HEK293 (cell line): Measurements from ENCODE around the gene TPGS2.

Source experiments
- CTCF ChIA-PET: fragments of 350-600 bp; formaldehyde crosslinking; extraction: SDS; loops from one replicate; lab custom pipeline; 2021; ENCODE audit warnings: antibody characterized with exemption; lab: Yijun Ruan, JAX
- POLR2A ChIA-PET: fragments of 300-600 bp; formaldehyde crosslinking; extraction: SDS; loops from one replicate; lab custom pipeline; 2020; ENCODE audit warnings: antibody characterized with exemption, inconsistent platforms; lab: Yijun Ruan, JAX
- H3K27ac ChIP-seq: fragments of 200-500 bp; sonication (Bioruptor generic); 2 replicates; pipeline ENCODE4 v1.5.1; 2014; ENCODE audit warnings: low read depth, low read length, control low read depth, inconsistent platforms; ENCODE audit errors: extremely low read depth
- H3K36me3 ChIP-seq, 2 experiments: fragments of 200-500 bp in 1 of 2; sonication (Bioruptor generic) in 1 of 2; 1 replicate in 1 of 2; 2 replicates in 1 of 2; pipeline ENCODE4 v1.5.1; 2014 to 2017; ENCODE audit warnings: inconsistent platforms in 2 of 2, low read length in 2 of 2; ENCODE audit not compliant: control insufficient read depth in 2 of 2, insufficient read depth in 1 of 2
- H3K4me1 ChIP-seq: fragments of 200-500 bp; sonication (Bioruptor generic); 2 replicates; pipeline ENCODE4 v1.5.1; 2014; ENCODE audit warnings: mild to moderate bottlenecking, low read length, inconsistent platforms; ENCODE audit not compliant: control insufficient read depth, insufficient read depth
- H3K4me3 ChIP-seq: 2 replicates; pipeline ENCODE4 v1.5.1; 2011; ENCODE audit warnings: low read depth, mild to moderate bottlenecking, control low read depth, low read length, moderate library complexity
- H3K9me3 ChIP-seq: fragments of 200-500 bp; sonication (Bioruptor generic); 2 replicates; pipeline ENCODE4 v1.5.1; 2014; ENCODE audit warnings: low read depth, low read length, inconsistent platforms; ENCODE audit not compliant: control insufficient read depth, insufficient read depth
- BCL11A ChIP-seq: fragments of 450-650 bp; formaldehyde crosslinking; IDR thresholded peaks from 2 replicates; pipeline ENCODE4 v1.5.1; 2016; ENCODE audit warnings: low read depth, missing biosample characterization, missing genetic modification characterization
- HIC1 ChIP-seq: fragments of 450-650 bp; formaldehyde crosslinking; IDR thresholded peaks from 2 replicates; pipeline ENCODE4 v1.5.1; 2016; ENCODE audit warnings: missing biosample characterization, missing genetic modification characterization
- OVOL3 ChIP-seq: fragments of 450-650 bp; formaldehyde crosslinking; IDR thresholded peaks from 2 replicates; pipeline ENCODE4 v1.5.1; 2016; ENCODE audit warnings: missing biosample characterization, missing genetic modification characterization
- SETDB1 ChIP-seq: IDR thresholded peaks from one replicate; pipeline ENCODE4 v1.6.1; 2017; ENCODE audit warnings: mild to moderate bottlenecking, low read length, moderate library complexity, mixed read lengths; ENCODE audit not compliant: insufficient read length
- ZBTB17 ChIP-seq: fragments of 450-650 bp; formaldehyde crosslinking; IDR thresholded peaks from 2 replicates; pipeline ENCODE4 v1.5.1; 2016; ENCODE audit warnings: missing biosample characterization, missing genetic modification characterization
- ZEB2 ChIP-seq: fragments of 450-650 bp; formaldehyde crosslinking; IDR thresholded peaks from 2 replicates; pipeline ENCODE4 v1.5.1; 2016; ENCODE audit warnings: missing biosample characterization, missing genetic modification characterization
- ZFP41 ChIP-seq: fragments of 450-650 bp; formaldehyde crosslinking; IDR thresholded peaks from 2 replicates; pipeline ENCODE4 v1.5.1; 2016; ENCODE audit warnings: missing biosample characterization, missing genetic modification characterization, borderline replicate concordance
- ZNF10 ChIP-seq: fragments of 450-650 bp; formaldehyde crosslinking; IDR thresholded peaks from 2 replicates; pipeline ENCODE4 v1.5.1; 2017; ENCODE audit warnings: missing biosample characterization, missing genetic modification characterization
- ZNF19 ChIP-seq: fragments of 450-650 bp; formaldehyde crosslinking; IDR thresholded peaks from 2 replicates; pipeline ENCODE4; 2016; ENCODE audit warnings: missing biosample characterization, missing genetic modification characterization, low read depth
- ZNF221 ChIP-seq: fragments of 450-650 bp; formaldehyde crosslinking; IDR thresholded peaks from 2 replicates; pipeline ENCODE4 v1.5.1; 2017; ENCODE audit warnings: missing biosample characterization, missing genetic modification characterization, borderline replicate concordance
- ZNF23 ChIP-seq: fragments of 450-650 bp; formaldehyde crosslinking; IDR thresholded peaks from 2 replicates; pipeline ENCODE4 v1.5.1; 2016; ENCODE audit warnings: missing biosample characterization, missing genetic modification characterization, borderline replicate concordance
- ZNF391 ChIP-seq: fragments of 450-650 bp; formaldehyde crosslinking; IDR thresholded peaks from 2 replicates; pipeline ENCODE4 v1.5.1; 2016; ENCODE audit warnings: low read depth, missing biosample characterization, missing genetic modification characterization, borderline replicate concordance
- ZNF416 ChIP-seq: fragments of 450-650 bp; formaldehyde crosslinking; IDR thresholded peaks from 2 replicates; pipeline ENCODE4 v1.5.1; 2016; ENCODE audit warnings: missing biosample characterization, missing genetic modification characterization
- ZNF580 ChIP-seq: fragments of 450-650 bp; formaldehyde crosslinking; IDR thresholded peaks from 2 replicates; pipeline ENCODE4 v1.5.1; 2016; ENCODE audit warnings: missing biosample characterization, missing genetic modification characterization
- ZNF585B ChIP-seq: fragments of 450-650 bp; formaldehyde crosslinking; IDR thresholded peaks from 2 replicates; pipeline ENCODE4 v1.5.1; 2016; ENCODE audit warnings: missing biosample characterization, missing genetic modification characterization
- ZNF600 ChIP-seq: fragments of 450-650 bp; formaldehyde crosslinking; IDR thresholded peaks from 2 replicates; pipeline ENCODE4 v1.5.1; 2016; ENCODE audit warnings: missing biosample characterization, missing genetic modification characterization
- ZNF791 ChIP-seq: fragments of 450-650 bp; formaldehyde crosslinking; IDR thresholded peaks from 2 replicates; pipeline ENCODE4 v1.5.1; 2016; ENCODE audit warnings: missing biosample characterization, missing genetic modification characterization
- TF ChIP-seq, protein P1 (sequence below): fragments of 450-650 bp; IDR thresholded peaks from 2 replicates; pipeline ENCODE4 v1.5.1; 2018; ENCODE audit warnings: missing biosample characterization, mild to moderate bottlenecking, missing genetic modification characterization

Gene TPGS2

DNA sequence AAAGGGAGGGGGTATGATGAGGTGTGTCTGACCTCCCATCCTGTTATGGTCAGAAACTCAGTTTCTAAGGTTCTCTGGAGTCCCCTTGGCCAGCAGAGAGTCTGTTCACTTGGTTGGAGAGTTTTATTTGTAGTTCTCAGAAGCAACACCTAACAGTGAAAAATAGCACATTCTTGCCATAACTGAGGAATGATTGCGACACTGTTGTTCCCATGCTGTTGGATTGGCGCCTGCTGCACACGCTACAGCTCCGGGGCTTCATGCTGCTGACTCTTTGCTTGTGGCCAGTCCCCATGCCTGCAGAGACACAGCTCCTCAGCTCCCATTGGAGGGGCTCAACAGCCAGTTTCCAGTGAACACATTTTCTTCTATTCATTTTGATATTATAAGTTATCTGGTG, 42.1 kb downstream of the TPGS2 start (continued):
- TF ChIP-seq ZNF416 (tag by site-specific recombination) = no peak
- TF ChIP-seq SETDB1 = no peak
- TF ChIP-seq ZNF10 (tag by site-specific recombination) = no peak
- no peak for TF ChIP-seq ZNF391 (tag by site-specific recombination)
- TF ChIP-seq OVOL3 (tag by site-specific recombination) = no peak
- no peak for TF ChIP-seq BCL11A (tag by site-specific recombination)
- TF ChIP-seq ZNF791 (tag by site-specific recombination) = no peak
- no peak for TF ChIP-seq HIC1 (tag by site-specific recombination)
- no peak for TF ChIP-seq ZNF580 (tag by site-specific recombination)
- TF ChIP-seq, all 188 proteins: peak for 0

GRCh38 chr18:36783792-36784191, 45.0 kb downstream of the TPGS2 start:
- H3K27ac ChIP-seq = no peak overlapping the region
- TF ChIP-seq, protein P1, sequence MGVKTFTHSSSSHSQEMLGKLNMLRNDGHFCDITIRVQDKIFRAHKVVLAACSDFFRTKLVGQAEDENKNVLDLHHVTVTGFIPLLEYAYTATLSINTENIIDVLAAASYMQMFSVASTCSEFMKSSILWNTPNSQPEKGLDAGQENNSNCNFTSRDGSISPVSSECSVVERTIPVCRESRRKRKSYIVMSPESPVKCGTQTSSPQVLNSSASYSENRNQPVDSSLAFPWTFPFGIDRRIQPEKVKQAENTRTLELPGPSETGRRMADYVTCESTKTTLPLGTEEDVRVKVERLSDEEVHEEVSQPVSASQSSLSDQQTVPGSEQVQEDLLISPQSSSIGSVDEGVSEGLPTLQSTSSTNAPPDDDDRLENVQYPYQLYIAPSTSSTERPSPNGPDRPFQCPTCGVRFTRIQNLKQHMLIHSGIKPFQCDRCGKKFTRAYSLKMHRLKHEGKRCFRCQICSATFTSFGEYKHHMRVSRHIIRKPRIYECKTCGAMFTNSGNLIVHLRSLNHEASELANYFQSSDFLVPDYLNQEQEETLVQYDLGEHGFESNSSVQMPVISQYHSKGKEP (tag by site-specific recombination) = no peak
- no peak for TF ChIP-seq ZEB2 (tag by site-specific recombination)
- TF ChIP-seq, all 188 proteins: peak for 0
- ChIA-PET CTCF (interaction anchor here (0.7 kb wide), 1 partner anchor 511 kb away, joined by 4 read pairs; no protein-coding TSS in a partner anchor), POLR2A (no interaction called here)
- Histone ChIP-seq H3K9me3 (no peaks in the 10 kb centered on the region), H3K4me1 (no peaks in the 10 kb centered on the region), H3K4me3 (no peak overlapping the region), H3K36me3 (peaks cover 0 to 50% of the 10 kb centered on the region in 2 experiments; a peak in 1 of 3 replicates)

- ChIA-PET POLR2A (no interaction called here), CTCF (interaction anchor here (0.9 kb wide), 1 partner anchor 9 kb away, joined by 3 read pairs; no protein-coding TSS in a partner anchor)
- no peak overlapping the region for H3K27ac ChIP-seq
- peaks cover 0 to 48% of the 10 kb centered on the region in 2 experiments; a peak in 1 of 3 replicates for H3K36me3 ChIP-seq
- H3K9me3 ChIP-seq = no peaks in the 10 kb centered on the region
- H3K4me3 ChIP-seq = no peak overlapping the region
- H3K4me1 ChIP-seq = no peaks in the 10 kb centered on the region
- TF ChIP-seq ZNF19 (tag by site-specific recombination) (no peak), ZNF221 (tag by site-specific recombination) (no peak), ZNF585B (tag by site-specific recombination) (no peak), ZNF600 (tag by site-specific recombination) (no peak), ZNF23 (no peak), ZBTB17 (tag by site-specific recombination) (no peak), ZFP41 (no peak)
These were observed 46.1 kb downstream of the TPGS2 start for GRCh38 chr18:36782710-36783109.
